Naive thymus-derived CD4-positive, alpha-beta T cell (primary cell): Measurements from ENCODE around the gene PPP1R12B. TPM values are rescaled to one million over a fixed set of nuclear protein-coding genes. Genes with fewer than 3 reads are reported as not detected.
"Not testable (repeated sequence)": the region's sequence is repeated elsewhere in the genome, so short reads cannot be mapped to it uniquely, and the experiment has no call there.

ENCODE experiments used
- ATAC-seq: fragments of 150-1000 bp; cut with Tn5 transposase; 2 replicates; pipeline ENCODE4 v1.10.0; 2021; ENCODE audit warnings: mild to moderate bottlenecking, moderate library complexity
- CTCF ChIA-PET: fragments of 350-600 bp; sonication (Branson Sonifier 250); formaldehyde crosslinking; loops from one replicate; lab custom pipeline; 2021; ENCODE audit warnings: antibody characterized with exemption; lab: Charles Lee
- POLR2A ChIA-PET: fragments of 350-600 bp; sonication (Branson Sonifier 250); formaldehyde crosslinking; loops from one replicate; lab custom pipeline; 2021; ENCODE audit warnings: antibody characterized with exemption, inconsistent platforms; lab: Charles Lee
- DNase-seq, 9 donors: peaks; one replicate each; pipeline versions ENCODE4 v3.0.0 to v3.0.0-alpha.2; 2020 to 2022; ENCODE audit warnings: mixed read lengths in 1 of 9
- H3K27ac ChIP-seq: one replicate; pipeline ENCODE4 v1.7.0; 2013; ENCODE audit warnings: mild to moderate bottlenecking, low read depth, low read length, moderate library complexity
- H3K27me3 ChIP-seq, 2 donors: one replicate each; pipeline ENCODE4 v1.7.0; 2013; ENCODE audit warnings: low read length in 2 of 2, mild to moderate bottlenecking in 2 of 2, moderate library complexity in 2 of 2; ENCODE audit not compliant: control insufficient read depth in 2 of 2, insufficient read depth in 2 of 2
- H3K36me3 ChIP-seq, 3 experiments: 1 replicate in 2 of 3; 2 replicates in 1 of 3; pipeline ENCODE4 v1.7.0; 2013; ENCODE audit warnings: low read length in 3 of 3, mild to moderate bottlenecking in 3 of 3, moderate library complexity in 1 of 3; ENCODE audit not compliant: insufficient read depth in 3 of 3, control insufficient read depth in 2 of 3
- H3K4me1 ChIP-seq, 2 donors: one replicate each; pipeline ENCODE4 v1.7.0; 2013; ENCODE audit warnings: low read length in 2 of 2, mild to moderate bottlenecking in 2 of 2, moderate library complexity in 1 of 2; ENCODE audit not compliant: control insufficient read depth in 2 of 2, insufficient read depth in 2 of 2
- H3K4me3 ChIP-seq: 2 replicates; pipeline ENCODE4 v1.7.0; 2013; ENCODE audit warnings: mild to moderate bottlenecking, low read length
- H3K9me3 ChIP-seq, 3 experiments: 1 replicate in 2 of 3; 2 replicates in 1 of 3; pipeline ENCODE4 v1.7.0; 2013; ENCODE audit warnings: low read length in 3 of 3; ENCODE audit not compliant: control insufficient read depth in 2 of 3
- H3K27ac Mint-ChIP-seq, 9 donors: one replicate each; pipeline ENCODE4 v1.8.0; 2020 to 2022; ENCODE audit warnings: mixed read lengths in 9 of 9, mild to moderate bottlenecking in 8 of 9, moderate library complexity in 5 of 9, inconsistent platforms in 2 of 9
- H3K27me3 Mint-ChIP-seq, 5 donors: one replicate each; pipeline ENCODE4 v1.8.0; 2021 to 2022; ENCODE audit warnings: mixed read lengths in 5 of 5, mild to moderate bottlenecking in 1 of 5
- H3K36me3 Mint-ChIP-seq, 5 donors: one replicate each; pipeline ENCODE4 v1.8.0; 2020 to 2022; ENCODE audit warnings: mixed read lengths in 5 of 5, mild to moderate bottlenecking in 3 of 5, inconsistent platforms in 1 of 5
- H3K4me1 Mint-ChIP-seq, 7 donors: one replicate each; pipeline ENCODE4 v1.8.0; 2020 to 2022; ENCODE audit warnings: mixed read lengths in 7 of 7, mild to moderate bottlenecking in 3 of 7, inconsistent platforms in 1 of 7
- H3K4me3 Mint-ChIP-seq, 10 donors: one replicate each; pipeline ENCODE4 v1.8.0; 2020 to 2022; ENCODE audit warnings: mild to moderate bottlenecking in 10 of 10, mixed read lengths in 10 of 10, moderate library complexity in 6 of 10, inconsistent platforms in 2 of 10
- H3K9me3 Mint-ChIP-seq, 11 donors: one replicate each; pipeline ENCODE4 v1.8.0; 2020 to 2022; ENCODE audit warnings: mixed read lengths in 11 of 11, mild to moderate bottlenecking in 4 of 11, inconsistent platforms in 1 of 11, moderate library complexity in 1 of 11
- intact Hi-C, 2 donors: fragments of 100-400 bp; cut with micrococcal nuclease; formaldehyde crosslinking; loops; one replicate each; pipeline ENCODE4 v1.15.1; 2023
- polyA plus RNA-seq, 2 donors: library from polyadenylated mRNA; unstranded; fragments of 300-500 nt; fragmentation: Illumina TruSeq; gene quantifications; one replicate each; pipeline ENCODE4 v1.2.3, GENCODE V29; 2021
- total RNA-seq, 6 experiments: library from RNA in 5 of 6; stranded (reverse) in 5 of 6; gene quantifications; 1 replicate in 5 of 6; 2 replicates in 1 of 6; pipeline ENCODE4 v1.2.3 and lab custom pipeline; 2021 to 2026

Gene PPP1R12B
- total and polyA plus RNA-seq, 7 experiments from 2014 or later: 5.2 to 38.1 (median 26.8) TPM

DNA sequence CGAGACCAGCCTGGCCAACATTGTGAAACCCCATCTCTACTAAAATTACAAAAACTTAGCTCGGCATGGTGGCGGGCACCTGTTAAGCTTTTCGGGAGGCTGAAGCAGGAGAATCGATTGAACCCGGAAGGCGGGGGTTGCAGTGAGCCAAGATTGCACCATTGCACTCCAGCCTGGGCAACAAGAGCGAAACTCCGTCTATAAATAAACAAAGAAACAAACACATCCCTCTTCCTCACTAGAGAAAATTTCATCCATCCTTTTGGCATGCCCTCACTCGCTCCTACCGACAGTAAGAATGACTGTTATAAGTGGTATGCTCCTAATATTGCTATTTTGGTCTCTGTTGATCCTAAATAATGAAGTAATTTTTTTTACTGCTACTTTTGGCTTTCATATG lies 195.0 kb downstream of the PPP1R12B start:
- H3K4me3 Mint-ChIP-seq, CTCF ChIA-PET, intact Hi-C loops, H3K27me3 Mint-ChIP-seq, H3K27ac Mint-ChIP-seq, H3K27me3 ChIP-seq, H3K9me3 Mint-ChIP-seq, H3K27ac ChIP-seq, ATAC-seq, DNase-seq, H3K4me3 ChIP-seq, POLR2A ChIA-PET, H3K4me1 ChIP-seq, H3K36me3 ChIP-seq, H3K9me3 ChIP-seq: not testable (repeated sequence)
- Mint-ChIP-seq H3K4me1 (peaks cover 0 to 14% (median 0%) of the 10 kb centered on the region in 7 donors), H3K36me3 (peaks cover 0 to 16% (median 5%) of the 10 kb centered on the region in 5 donors)

DNA sequence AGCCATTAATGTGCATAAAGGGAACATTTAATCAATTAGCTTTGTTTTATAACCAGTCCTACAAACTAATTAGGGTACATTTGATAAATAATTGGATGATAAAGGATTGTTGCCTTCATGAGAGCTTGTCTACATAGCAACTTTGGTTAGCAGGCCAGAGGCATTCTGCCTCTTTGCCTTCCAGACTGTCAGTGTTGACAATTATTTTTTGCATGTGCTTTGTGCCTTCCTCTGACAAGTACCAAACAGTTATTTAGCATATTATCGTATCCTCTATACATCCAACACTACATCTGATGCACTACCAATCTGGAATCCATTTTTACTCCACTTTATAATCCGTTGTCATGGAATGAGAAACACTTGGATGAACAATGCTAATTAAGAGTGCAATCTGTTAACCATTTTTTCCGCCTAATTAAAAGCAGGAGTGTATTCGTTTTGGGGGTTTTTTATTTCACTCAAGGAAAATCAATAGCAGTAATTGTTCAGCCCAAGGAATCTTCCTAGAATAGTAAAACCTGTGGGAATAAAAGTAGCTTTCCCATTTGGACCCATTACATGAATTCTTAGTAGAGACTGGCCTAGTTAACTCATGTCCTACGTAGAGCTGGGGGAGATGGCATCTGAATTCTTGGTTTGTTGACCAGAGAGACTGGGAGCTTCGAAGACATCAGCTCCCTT lies 196.4 kb downstream of the PPP1R12B start:
- peaks cover 0 to 14% (median 0%) of the 10 kb centered on the region in 7 donors for H3K4me1 Mint-ChIP-seq
- H3K27me3 ChIP-seq, H3K9me3 ChIP-seq, DNase-seq, H3K27ac ChIP-seq, POLR2A ChIA-PET, H3K36me3 Mint-ChIP-seq, H3K4me3 ChIP-seq, H3K36me3 ChIP-seq, intact Hi-C loops, H3K27ac Mint-ChIP-seq, CTCF ChIA-PET, H3K4me1 ChIP-seq, ATAC-seq, H3K27me3 Mint-ChIP-seq, H3K9me3 Mint-ChIP-seq, H3K4me3 Mint-ChIP-seq: not testable (repeated sequence)

DNA sequence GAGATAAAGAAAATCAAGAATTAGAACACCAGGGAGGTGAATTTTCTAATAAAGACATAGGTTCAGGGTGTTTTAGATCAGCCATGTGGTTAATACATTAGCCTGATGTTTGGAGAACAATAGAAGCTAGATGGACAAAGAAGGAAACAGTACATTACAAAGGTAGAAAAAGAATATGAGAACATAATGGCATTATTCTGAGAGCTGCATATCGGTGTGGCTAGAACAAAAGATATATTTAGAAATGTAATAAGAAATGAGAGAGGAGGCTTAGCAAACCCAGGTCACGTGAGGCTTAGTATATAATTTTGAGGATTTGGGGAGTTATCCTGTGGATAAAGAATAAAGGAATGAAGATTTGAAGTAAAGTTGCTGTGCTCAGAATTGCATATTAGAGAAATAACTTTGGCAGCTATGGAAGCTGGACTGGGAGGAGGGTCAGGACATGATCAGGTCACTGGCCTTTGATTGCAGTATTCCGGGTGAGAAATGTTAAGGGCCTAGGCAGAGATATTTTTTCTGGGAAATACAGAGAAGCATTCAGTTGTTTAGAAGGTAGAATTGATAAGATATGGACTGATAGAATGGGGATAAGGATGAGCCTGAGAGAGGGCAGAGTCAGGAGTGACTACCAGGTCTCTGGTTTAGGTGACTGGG lies 197.3 kb downstream of the PPP1R12B start:
- CTCF ChIA-PET: interaction anchor here (0.6 kb wide), 1 partner anchor 231 kb away, joined by 4 read pairs; no protein-coding TSS in a partner anchor
- H3K36me3 ChIP-seq, H3K36me3 Mint-ChIP-seq, H3K4me3 ChIP-seq, H3K27me3 ChIP-seq, DNase-seq, ATAC-seq, intact Hi-C loops, H3K4me3 Mint-ChIP-seq, H3K27ac Mint-ChIP-seq, H3K9me3 ChIP-seq, H3K9me3 Mint-ChIP-seq, H3K4me1 ChIP-seq, H3K27ac ChIP-seq, H3K27me3 Mint-ChIP-seq, POLR2A ChIA-PET: not testable (repeated sequence)
- peaks cover 0 to 12% (median 0%) of the 10 kb centered on the region in 7 donors for H3K4me1 Mint-ChIP-seq

DNA sequence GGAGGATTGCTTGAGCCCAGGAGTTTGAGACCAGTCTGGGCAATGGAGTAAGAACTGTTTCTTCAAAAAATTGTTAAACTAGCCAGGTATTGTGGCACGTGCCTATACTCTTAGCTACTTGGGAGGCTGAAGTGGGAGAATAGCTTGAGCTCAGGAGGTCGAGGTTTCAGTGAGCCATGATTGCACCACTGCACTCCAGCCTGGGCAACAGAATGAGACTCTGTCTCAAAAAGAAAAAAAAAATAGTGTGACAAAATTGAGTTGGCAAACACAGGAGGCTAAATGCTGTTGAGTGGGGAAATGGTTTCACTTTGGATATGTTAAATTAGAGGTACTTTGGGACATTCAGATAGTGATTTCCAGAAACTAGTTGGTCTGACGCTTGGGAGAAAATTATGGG lies 197.9 kb downstream of the PPP1R12B start:
- H3K9me3 ChIP-seq, intact Hi-C loops, H3K27me3 Mint-ChIP-seq, H3K4me1 ChIP-seq, H3K9me3 Mint-ChIP-seq, ATAC-seq, H3K27me3 ChIP-seq, DNase-seq, POLR2A ChIA-PET, H3K27ac Mint-ChIP-seq, H3K27ac ChIP-seq, H3K4me3 Mint-ChIP-seq, H3K36me3 ChIP-seq, H3K36me3 Mint-ChIP-seq, H3K4me3 ChIP-seq: not testable (repeated sequence)
- CTCF ChIA-PET: interaction anchor here (0.7 kb wide), 1 partner anchor 17 kb away, joined by 4 read pairs; no protein-coding TSS in a partner anchor
- peaks cover 0 to 12% (median 0%) of the 10 kb centered on the region in 7 donors for H3K4me1 Mint-ChIP-seq

DNA sequence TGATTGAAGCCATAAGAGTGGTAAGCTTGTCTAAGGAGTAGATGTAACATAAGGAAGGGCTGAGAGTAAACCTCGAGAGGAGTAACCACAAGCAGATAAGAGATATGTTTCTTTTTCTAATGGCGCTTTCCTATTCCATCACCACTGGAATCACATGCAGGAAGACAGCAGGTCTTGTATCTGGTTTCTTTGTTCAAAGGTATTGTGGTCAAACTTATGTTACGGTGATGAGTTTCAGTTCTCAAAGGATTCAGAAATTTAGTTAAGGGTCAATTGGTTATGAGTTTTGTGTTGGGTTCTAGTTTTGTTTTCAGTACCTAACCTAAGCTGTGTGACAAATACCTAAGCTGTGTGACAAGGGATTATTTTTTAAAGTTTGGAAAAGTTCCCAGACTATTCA lies 198.3 kb downstream of the PPP1R12B start:
- H3K4me1 ChIP-seq, DNase-seq, H3K27ac ChIP-seq, H3K27me3 Mint-ChIP-seq, H3K9me3 ChIP-seq, H3K36me3 ChIP-seq, H3K36me3 Mint-ChIP-seq, H3K27me3 ChIP-seq, ATAC-seq, H3K9me3 Mint-ChIP-seq, H3K4me3 Mint-ChIP-seq, H3K27ac Mint-ChIP-seq, POLR2A ChIA-PET, H3K4me3 ChIP-seq, intact Hi-C loops: not testable (repeated sequence)
- CTCF ChIA-PET: interaction anchor here (0.7 kb wide), 1 partner anchor 16 kb away, joined by 4 read pairs; no protein-coding TSS in a partner anchor
- H3K4me1 Mint-ChIP-seq: peaks cover 0 to 12% (median 0%) of the 10 kb centered on the region in 7 donors

DNA sequence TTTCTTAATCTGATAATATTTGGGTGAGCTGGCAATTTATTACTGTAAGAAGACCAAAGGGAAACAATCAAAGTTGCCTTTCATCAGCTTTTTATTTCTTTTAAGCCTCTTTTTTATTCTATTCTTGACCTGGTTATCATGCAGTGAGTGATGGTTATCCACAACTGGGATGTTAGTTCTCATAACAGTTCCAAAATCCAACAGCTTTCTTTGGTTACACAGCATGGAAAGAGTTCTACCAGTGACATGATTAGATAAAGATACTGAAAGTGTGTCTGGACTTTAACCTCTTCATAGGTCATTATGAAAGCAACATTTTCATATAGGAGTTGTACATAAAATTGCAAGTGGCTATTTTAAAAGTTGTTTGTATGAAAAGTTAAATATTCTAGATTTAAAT lies 198.7 kb downstream of the PPP1R12B start:
- no peak overlapping the region for H3K27ac ChIP-seq
- H3K9me3 Mint-ChIP-seq: no peaks in the 10 kb centered on the region
- no peak overlapping the region for H3K27ac Mint-ChIP-seq
- peaks cover 0 to 9% (median 0%) of the 10 kb centered on the region in 5 donors for H3K36me3 Mint-ChIP-seq
- no peak for ATAC-seq
- no peaks in the 10 kb centered on the region for H3K9me3 ChIP-seq
- DNase-seq: no peak
- H3K27me3 ChIP-seq: no peaks in the 10 kb centered on the region
- POLR2A ChIA-PET: no interaction called here
- H3K4me3 ChIP-seq: no peak overlapping the region
- CTCF ChIA-PET: interaction anchor here (0.7 kb wide), 1 partner anchor 16 kb away, joined by 4 read pairs; no protein-coding TSS in a partner anchor
- intact Hi-C loops: no loop called here
- no peak overlapping the region for H3K4me3 Mint-ChIP-seq
- H3K4me1 ChIP-seq: no peaks in the 10 kb centered on the region
- H3K36me3 ChIP-seq: no peaks in the 10 kb centered on the region
- H3K4me1 Mint-ChIP-seq: peaks cover 0 to 12% (median 0%) of the 10 kb centered on the region in 7 donors
- peaks cover 0 to 3% (median 0%) of the 10 kb centered on the region in 5 donors for H3K27me3 Mint-ChIP-seq
